HUDEP-2 (cell line): ENCODE results near the gene CD27.
"Not testable (repeated sequence)": the region's sequence is repeated elsewhere in the genome, so short reads cannot be mapped to it uniquely, and the experiment has no call there.

ENCODE experiments used
- DNase-seq, 76 experiments: peaks; one replicate each; lab custom pipeline; 2025; ENCODE audit not compliant: unreplicated experiment in 76 of 76; lab: John Stamatoyannopoulos, UW

CD27 gene

GRCh38 chr12:6460751-6461371, 16.1 kb downstream of the CD27 start:
- no peak for DNase-seq

GRCh38 chr12:6461401-6462233, 16.9 kb downstream of the CD27 start:
- no peak for DNase-seq

GRCh38 chr12:6462234-6462995, 17.7 kb downstream of the CD27 start:
- no peak for DNase-seq

GRCh38 chr12:6463216-6463615, 18.5 kb downstream of the CD27 start:
- no peak for DNase-seq

- DNase-seq = no peak
Measured at GRCh38 chr12:6463858-6464257, 19.1 kb downstream of the CD27 start.

GRCh38 chr12:6464531-6464930, 19.8 kb downstream of the CD27 start:
- DNase-seq = no peak

GRCh38 chr12:6465467-6466183, 20.9 kb downstream of the CD27 start:
- DNase-seq = peak in 46 of 76 experiments; percentile 4 to 67 (median 28)

GRCh38 chr12:6466184-6466573, 21.4 kb downstream of the CD27 start:
- DNase-seq = no peak

- not testable (repeated sequence) for DNase-seq
Measured at GRCh38 chr12:6466751-6467150, 22.0 kb downstream of the CD27 start.

GRCh38 chr12:6467571-6468282, 23.0 kb downstream of the CD27 start:
- DNase-seq = not testable (repeated sequence)

GRCh38 chr12:6468283-6468575, 23.5 kb downstream of the CD27 start:
- DNase-seq = no peak

- peak in 42 of 76 experiments; percentile 1 to 54 (median 24) for DNase-seq
Measured at GRCh38 chr12:6469092-6469491, 24.3 kb downstream of the CD27 start.

GRCh38 chr12:6469609-6470374, 25.0 kb downstream of the CD27 start:
- peak in 1 of 76 experiments; percentile 18 for DNase-seq

GRCh38 chr12:6470375-6471163, 25.8 kb downstream of the CD27 start, which contains the start of gene VAMP1:
Gene VAMP1 (minus strand): TSS chr12:6470677. CDS start chr12:6470531, 146 bp downstream.
- peak; percentile 63 to 99 (median 96) for DNase-seq

GRCh38 chr12:6471989-6472360, 27.2 kb downstream of the CD27 start:
- DNase-seq = no peak

- no peak for DNase-seq
Measured at GRCh38 chr12:6472491-6472890, 27.7 kb downstream of the CD27 start.

GRCh38 chr12:6475233-6475975, 30.6 kb downstream of the CD27 start:
- DNase-seq = not testable (repeated sequence)

- DNase-seq = no peak
Measured at GRCh38 chr12:6476489-6476888, 31.7 kb downstream of the CD27 start.
